Stimulated activated memory B cell treated with anti-CD40 and anti-IgM and Interleukin-4, amounts not matched to agents 10 μg/mL and 1 μg/mL and 100 μg/mL, for 72 hours (primary cell): Measurements from ENCODE around the gene PAQR8.
"Not testable (repeated sequence)": the region's sequence is repeated elsewhere in the genome, so short reads cannot be mapped to it uniquely, and the experiment has no call there.

ENCODE experiments used
- ATAC-seq: fragments of 150-1000 bp; cut with Tn5 transposase; 2 replicates; pipeline ENCODE4 v1.10.0; 2021
- H3K27ac Mint-ChIP-seq: one replicate; pipeline ENCODE4 v1.8.0; 2022; ENCODE audit warnings: mild to moderate bottlenecking, mixed read lengths
- H3K27me3 Mint-ChIP-seq: one replicate; pipeline ENCODE4 v1.8.0; 2022; ENCODE audit warnings: mixed read lengths
- H3K36me3 Mint-ChIP-seq: one replicate; pipeline ENCODE4 v1.8.0; 2022; ENCODE audit warnings: mixed read lengths
- H3K4me1 Mint-ChIP-seq: one replicate; pipeline ENCODE4 v1.8.0; 2022; ENCODE audit warnings: mixed read lengths
- H3K4me3 Mint-ChIP-seq: one replicate; pipeline ENCODE4 v1.8.0; 2022; ENCODE audit warnings: mild to moderate bottlenecking, moderate library complexity, mixed read lengths
- H3K9me3 Mint-ChIP-seq: one replicate; pipeline ENCODE4 v1.8.0; 2022; ENCODE audit warnings: mixed read lengths

The PAQR8 gene

GRCh38 chr6:52423971-52424381, 62.0 kb downstream of the PAQR8 start:
- Mint-ChIP-seq H3K4me1 (peaks cover 6% of the 10 kb centered on the region), H3K36me3 (peaks cover 13% of the 10 kb centered on the region), H3K9me3 (no peaks in the 10 kb centered on the region), H3K27me3 (no peaks in the 10 kb centered on the region), H3K27ac (no peak overlapping the region), H3K4me3 (no peak overlapping the region)
- no peak for ATAC-seq

GRCh38 chr6:52424513-52424912, 62.6 kb downstream of the PAQR8 start:
- no peak overlapping the region for H3K4me3 Mint-ChIP-seq
- no peak overlapping the region for H3K27ac Mint-ChIP-seq
- H3K27me3 Mint-ChIP-seq = no peaks in the 10 kb centered on the region
- H3K36me3 Mint-ChIP-seq = peaks cover 18% of the 10 kb centered on the region
- H3K4me1 Mint-ChIP-seq = peaks cover 1% of the 10 kb centered on the region
- H3K9me3 Mint-ChIP-seq = peaks cover under 1% of the 10 kb centered on the region
- ATAC-seq = no peak

GRCh38 chr6:52426667-52427066, 64.7 kb downstream of the PAQR8 start:
- ATAC-seq = no peak
- Mint-ChIP-seq H3K9me3 (peaks cover 2% of the 10 kb centered on the region), H3K4me3 (no peak overlapping the region), H3K27ac (no peak overlapping the region), H3K36me3 (peaks cover 40% of the 10 kb centered on the region), H3K27me3 (no peaks in the 10 kb centered on the region), H3K4me1 (peaks cover 7% of the 10 kb centered on the region)

GRCh38 chr6:52433294-52433693, 71.3 kb downstream of the PAQR8 start:
- H3K4me3 Mint-ChIP-seq, H3K27me3 Mint-ChIP-seq, H3K9me3 Mint-ChIP-seq, H3K27ac Mint-ChIP-seq, H3K4me1 Mint-ChIP-seq, ATAC-seq: not testable (repeated sequence)
- H3K36me3 Mint-ChIP-seq = peaks cover 75% of the 10 kb centered on the region

- Mint-ChIP-seq H3K27me3 (no peaks in the 10 kb centered on the region), H3K9me3 (no peaks in the 10 kb centered on the region), H3K4me3 (no peak overlapping the region), H3K27ac (no peak overlapping the region), H3K4me1 (peaks cover 7% of the 10 kb centered on the region), H3K36me3 (peaks cover 65% of the 10 kb centered on the region)
- no peak for ATAC-seq
Measured at GRCh38 chr6:52435345-52435744, 73.4 kb downstream of the PAQR8 start.

- no peaks in the 10 kb centered on the region for H3K4me1 Mint-ChIP-seq
- H3K9me3 Mint-ChIP-seq = peaks cover 7% of the 10 kb centered on the region
- no peak overlapping the region for H3K27ac Mint-ChIP-seq
- no peaks in the 10 kb centered on the region for H3K27me3 Mint-ChIP-seq
- H3K4me3 Mint-ChIP-seq = no peak overlapping the region
- peaks cover 57% of the 10 kb centered on the region for H3K36me3 Mint-ChIP-seq
- ATAC-seq = no peak
Measured at GRCh38 chr6:52438926-52439325, 77.0 kb downstream of the PAQR8 start.

- H3K36me3 Mint-ChIP-seq = peaks cover 49% of the 10 kb centered on the region
- ATAC-seq = no peak
- H3K27ac Mint-ChIP-seq = no peak overlapping the region
- no peaks in the 10 kb centered on the region for H3K27me3 Mint-ChIP-seq
- H3K4me1 Mint-ChIP-seq = no peaks in the 10 kb centered on the region
- no peak overlapping the region for H3K4me3 Mint-ChIP-seq
- peaks cover 15% of the 10 kb centered on the region for H3K9me3 Mint-ChIP-seq
Measured at GRCh38 chr6:52454556-52454955, 92.6 kb downstream of the PAQR8 start.

- Mint-ChIP-seq H3K27ac (no peak overlapping the region), H3K4me1 (no peaks in the 10 kb centered on the region), H3K4me3 (no peak overlapping the region), H3K36me3 (peaks cover 29% of the 10 kb centered on the region), H3K9me3 (no peaks in the 10 kb centered on the region), H3K27me3 (no peaks in the 10 kb centered on the region)
- ATAC-seq = no peak
Measured at GRCh38 chr6:52457096-52457495, 95.1 kb downstream of the PAQR8 start.
